ENCODE data around the gene IRAK1BP1.
"Not testable (repeated sequence)": the region's sequence is repeated elsewhere in the genome, so short reads cannot be mapped to it uniquely, and the experiment has no call there.

Gene IRAK1BP1

DNA sequence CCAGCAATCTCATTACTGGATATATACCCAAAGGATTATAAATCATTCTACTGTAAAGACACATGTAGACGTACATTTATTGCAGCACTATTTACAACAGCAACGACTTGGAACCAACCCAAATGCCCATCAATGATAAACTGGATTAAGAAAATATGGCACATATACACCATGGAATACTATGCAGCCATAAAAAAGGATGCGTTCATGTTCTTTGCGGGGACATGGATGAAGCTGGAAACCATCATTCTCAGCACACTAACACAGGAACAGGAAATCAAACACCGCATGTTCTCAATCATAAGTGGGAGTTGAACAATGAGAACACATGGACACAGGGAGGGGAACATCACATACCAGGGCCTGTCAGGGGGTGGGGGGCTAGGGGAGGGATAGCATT lies 22.6 kb downstream of the IRAK1BP1 start:
- DNase-seq (ENCODE audit: low read depth in 2 of 2, low spot score in 1 of 2), result not testable (repeated sequence)

DNA sequence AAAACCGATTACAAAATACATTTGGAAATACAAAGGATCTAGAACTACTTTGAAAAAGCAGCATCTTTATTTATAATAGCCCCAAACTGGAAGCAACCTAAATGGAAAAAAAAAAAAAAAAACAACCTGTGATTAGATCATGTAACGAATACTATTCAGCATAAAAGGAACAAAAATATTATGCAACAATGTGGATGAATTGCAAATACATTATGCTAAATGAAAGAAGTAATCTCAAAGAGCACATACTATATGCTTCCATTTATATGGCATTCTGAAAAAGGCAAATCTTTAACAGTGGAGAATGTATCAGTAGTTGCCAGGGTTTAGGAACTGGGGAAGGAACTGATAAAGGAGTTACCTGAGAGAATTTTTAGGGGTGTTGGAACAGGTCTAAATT lies 28.9 kb downstream of the IRAK1BP1 start:
- no peak for DNase-seq (ENCODE audit: low read depth in 2 of 2, low spot score in 1 of 2)

DNA sequence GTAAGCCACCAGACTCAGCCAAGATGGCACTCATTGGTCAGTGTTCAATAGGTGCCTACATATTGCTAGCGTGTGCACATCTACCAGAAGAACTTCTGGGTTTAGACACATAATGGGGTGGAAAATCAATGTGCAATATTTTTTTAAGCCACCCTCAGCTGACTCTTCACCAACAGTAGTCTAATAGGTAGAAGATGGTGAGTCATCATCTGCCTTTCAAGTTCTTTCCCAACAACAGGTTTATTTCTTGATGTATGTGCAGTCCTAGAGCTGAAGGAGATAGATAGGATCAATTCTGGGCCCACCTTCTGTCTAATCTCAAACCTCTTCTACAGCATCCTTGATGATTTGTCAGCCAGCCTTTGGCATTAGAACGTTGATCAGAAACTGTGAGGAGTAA lies 41.3 kb downstream of the IRAK1BP1 start:
- no peak for DNase-seq (ENCODE audit: low read depth in 2 of 2, low spot score in 1 of 2)

- DNase-seq (ENCODE audit: low read depth in 2 of 2, low spot score in 1 of 2), result no peak
Measured at GRCh38 chr6:78909391-78909790, 42.0 kb downstream of the IRAK1BP1 start.

DNA sequence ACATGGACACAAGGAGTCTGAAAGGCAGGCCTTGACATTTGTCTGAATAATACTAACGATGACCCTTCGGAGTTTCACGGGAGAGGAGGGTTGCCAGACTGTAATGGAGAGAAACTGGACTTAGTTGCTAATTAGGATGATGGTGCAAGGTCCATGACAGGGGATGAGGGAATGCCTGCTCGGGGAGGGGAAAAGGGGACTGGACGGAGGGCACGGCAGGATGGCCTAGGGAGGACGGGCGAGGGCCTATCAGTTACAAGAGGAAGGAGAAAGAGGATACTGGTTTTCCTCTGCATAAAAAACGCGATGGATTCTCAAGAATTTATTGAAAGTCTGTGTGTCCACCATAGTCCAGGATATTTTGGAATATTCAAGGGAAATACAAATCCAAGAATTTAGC lies 42.7 kb downstream of the IRAK1BP1 start:
- no peak for DNase-seq (ENCODE audit: low read depth in 2 of 2, low spot score in 1 of 2)

DNA sequence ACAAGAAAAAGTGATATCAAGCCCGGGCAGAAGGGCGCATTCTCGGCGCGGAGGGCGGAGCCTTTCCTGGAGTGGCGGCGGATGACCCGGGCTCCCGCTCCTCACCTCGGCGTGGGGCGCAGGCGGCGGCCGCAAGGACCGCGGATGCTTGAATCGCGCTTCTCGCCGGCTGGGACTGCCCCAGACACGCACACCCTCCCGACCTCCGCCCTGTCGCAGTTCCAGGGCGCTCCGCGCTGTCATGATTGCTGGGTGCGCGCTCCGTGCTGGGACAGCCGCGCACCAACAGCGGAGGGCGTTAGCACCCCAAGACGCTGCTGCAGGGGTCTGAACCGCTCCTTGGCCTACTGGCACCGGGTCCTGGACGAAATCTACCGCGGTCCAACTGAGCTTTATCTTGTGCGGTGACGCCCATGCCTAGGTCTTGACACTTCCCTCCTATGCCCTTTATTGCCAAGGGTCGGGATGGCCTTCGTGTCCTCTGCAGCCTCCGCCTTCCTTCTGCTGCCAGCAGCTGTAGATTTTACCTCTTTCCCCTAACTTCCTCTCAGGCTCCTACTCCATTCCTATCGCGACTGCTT lies 43.3 kb downstream of the IRAK1BP1 start:
- no peak for DNase-seq (ENCODE audit: low read depth in 2 of 2, low spot score in 1 of 2)

- no peak for DNase-seq (ENCODE audit: low read depth in 2 of 2, low spot score in 1 of 2)
Measured at GRCh38 chr6:78911218-78911940, 44.0 kb downstream of the IRAK1BP1 start.

GRCh38 chr6:78916411-78916810 lies 49.1 kb downstream of the IRAK1BP1 start:
- DNase-seq (ENCODE audit: low read depth in 2 of 2, low spot score in 1 of 2), result no peak

GRCh38 chr6:78917788-78918187 lies 50.4 kb downstream of the IRAK1BP1 start:
- DNase-seq (ENCODE audit: low read depth in 2 of 2, low spot score in 1 of 2), result no peak

DNA sequence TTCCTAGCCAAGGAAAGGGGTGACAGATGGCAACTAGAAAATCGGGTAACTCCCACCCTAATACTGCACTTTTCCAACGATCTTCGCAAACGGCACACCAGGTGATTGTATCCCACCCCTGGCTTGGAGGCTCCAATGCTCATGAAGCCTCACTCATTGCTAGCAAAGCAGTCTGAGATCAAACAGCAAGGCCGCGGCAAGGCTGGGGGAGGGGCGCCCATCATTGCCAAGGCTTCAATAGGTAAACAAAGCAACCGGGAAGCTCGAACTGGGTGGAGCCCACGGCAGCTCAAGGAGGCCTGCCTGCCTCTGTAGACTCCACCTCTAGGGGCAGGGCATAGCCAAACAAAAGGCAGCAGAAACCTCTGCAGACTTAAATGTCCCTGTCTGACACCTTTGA lies 53.8 kb downstream of the IRAK1BP1 start:
- not testable (repeated sequence) for DNase-seq (ENCODE audit: low read depth in 2 of 2, low spot score in 1 of 2)

DNA sequence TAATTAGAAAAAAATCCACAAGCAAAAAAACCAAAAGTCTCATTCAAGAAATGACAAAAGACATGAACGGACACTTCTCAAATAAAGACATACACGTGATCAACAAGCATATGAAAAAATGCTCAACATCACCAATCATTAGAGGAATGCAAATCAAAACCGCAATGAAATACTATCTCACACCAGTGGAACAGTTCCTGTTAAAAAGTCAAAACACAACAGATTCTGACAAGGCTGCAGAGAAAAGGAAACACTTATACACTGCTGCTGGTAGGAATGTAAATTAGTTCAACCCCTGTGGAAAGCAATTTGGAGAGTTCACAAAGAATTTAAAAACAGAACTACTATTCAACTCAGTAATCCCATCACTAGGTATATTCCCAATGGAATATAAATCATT lies 58.0 kb downstream of the IRAK1BP1 start:
- DNase-seq (ENCODE audit: low read depth in 2 of 2, low spot score in 1 of 2), result no peak

GRCh38 chr6:78935553-78935952 lies 68.2 kb downstream of the IRAK1BP1 start:
- no peak for DNase-seq (ENCODE audit: low read depth in 2 of 2, low spot score in 1 of 2)

DNA sequence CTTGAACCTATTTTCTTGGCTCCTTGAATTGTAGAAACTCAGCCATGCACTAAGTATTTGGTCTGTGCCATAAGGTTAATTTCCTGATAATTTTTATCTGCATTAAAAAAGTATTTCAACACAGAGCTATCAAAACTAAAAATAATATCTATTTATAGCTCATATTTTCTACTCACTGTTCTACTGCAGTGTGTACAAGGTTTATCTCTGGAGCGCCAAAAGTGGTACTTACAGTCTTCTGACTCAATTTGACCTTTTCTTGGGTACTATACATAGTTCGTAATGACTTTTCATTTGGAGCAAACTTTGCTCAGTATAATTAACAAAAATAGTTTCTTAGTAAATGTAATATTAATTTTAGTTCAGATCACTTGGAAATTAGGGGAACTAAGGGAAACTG lies 69.2 kb downstream of the IRAK1BP1 start:
- no peak for DNase-seq (ENCODE audit: low read depth in 2 of 2, low spot score in 1 of 2)

DNA sequence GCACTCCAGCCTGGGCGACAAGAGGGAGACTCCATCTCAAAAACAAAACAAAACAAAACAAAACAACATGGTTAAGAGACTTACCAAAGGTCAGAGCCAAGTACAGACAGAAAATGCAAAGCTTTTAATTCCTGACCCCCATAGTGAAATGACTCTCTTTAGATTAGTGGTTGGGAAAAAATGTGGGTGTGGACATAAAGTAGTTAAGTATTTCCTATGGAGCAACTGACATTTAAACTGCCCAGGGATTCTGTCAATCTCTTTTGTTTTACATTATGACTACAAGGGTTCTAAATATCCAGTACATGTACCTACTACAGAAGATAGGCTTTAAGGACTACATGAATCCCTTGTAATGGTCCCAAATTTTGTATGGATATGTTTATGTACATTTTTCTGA lies 75.1 kb downstream of the IRAK1BP1 start:
- DNase-seq (ENCODE audit: low read depth in 2 of 2, low spot score in 1 of 2), result no peak

DNA sequence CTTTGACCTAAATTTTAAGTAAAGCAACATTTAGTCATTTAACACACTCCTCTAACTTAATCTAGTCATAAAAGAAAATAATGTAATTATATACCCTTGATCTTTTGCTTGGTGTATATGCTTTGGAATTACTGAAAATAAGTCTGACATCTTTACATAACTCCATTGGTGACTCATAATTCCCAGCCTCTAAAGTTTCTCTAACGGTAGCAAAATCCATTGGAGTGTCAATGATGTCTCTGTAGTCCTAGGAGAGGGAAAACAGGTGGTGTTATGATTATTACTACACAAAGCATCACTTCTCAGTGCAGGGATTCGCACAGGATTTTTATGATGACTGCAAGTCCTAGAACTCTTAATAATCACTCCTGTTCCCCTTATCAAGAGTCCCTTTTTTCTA lies 80.2 kb downstream of the IRAK1BP1 start:
- no peak for DNase-seq (ENCODE audit: low read depth in 2 of 2, low spot score in 1 of 2)

- no peak for DNase-seq (ENCODE audit: low read depth in 2 of 2, low spot score in 1 of 2)
Measured at GRCh38 chr6:78947962-78948361, 80.6 kb downstream of the IRAK1BP1 start.

DNA sequence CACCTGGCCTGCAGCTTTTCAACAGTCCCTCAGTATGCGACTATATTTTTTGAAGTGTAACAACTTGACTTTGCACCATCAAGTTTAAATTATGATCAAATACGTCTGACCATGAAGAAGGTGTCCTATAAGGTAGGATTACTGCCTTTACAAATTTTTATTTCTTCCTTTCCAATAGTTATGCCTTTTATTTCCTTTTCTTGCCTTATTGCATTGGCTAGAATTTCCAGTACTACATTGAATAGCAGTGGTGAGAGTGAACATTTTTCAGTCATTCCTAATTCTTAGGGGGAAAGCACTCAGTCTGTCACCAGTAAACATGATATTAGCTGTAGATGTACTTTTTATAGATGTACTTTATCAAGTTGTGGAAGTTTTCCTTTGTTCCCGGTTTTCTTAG lies 81.4 kb downstream of the IRAK1BP1 start:
- no peak for DNase-seq (ENCODE audit: low read depth in 2 of 2, low spot score in 1 of 2)

GRCh38 chr6:78952362-78952761 lies 85.0 kb downstream of the IRAK1BP1 start:
- no peak for DNase-seq (ENCODE audit: low read depth in 2 of 2, low spot score in 1 of 2)

Measured in stimulated activated CD8-positive, alpha-beta memory T cell treated with anti-CD3 and anti-CD28 coated beads, Interleukin-4, amount 100 ng/mL, for 4 hours (primary cell).